ENCODE data around the gene EPS15. TPM values are rescaled to one million over a fixed set of nuclear protein-coding genes. Genes with fewer than 3 reads are reported as not detected.

The EPS15 gene
- total RNA-seq, 1 donor from 2014 or later: 139 TPM

DNA sequence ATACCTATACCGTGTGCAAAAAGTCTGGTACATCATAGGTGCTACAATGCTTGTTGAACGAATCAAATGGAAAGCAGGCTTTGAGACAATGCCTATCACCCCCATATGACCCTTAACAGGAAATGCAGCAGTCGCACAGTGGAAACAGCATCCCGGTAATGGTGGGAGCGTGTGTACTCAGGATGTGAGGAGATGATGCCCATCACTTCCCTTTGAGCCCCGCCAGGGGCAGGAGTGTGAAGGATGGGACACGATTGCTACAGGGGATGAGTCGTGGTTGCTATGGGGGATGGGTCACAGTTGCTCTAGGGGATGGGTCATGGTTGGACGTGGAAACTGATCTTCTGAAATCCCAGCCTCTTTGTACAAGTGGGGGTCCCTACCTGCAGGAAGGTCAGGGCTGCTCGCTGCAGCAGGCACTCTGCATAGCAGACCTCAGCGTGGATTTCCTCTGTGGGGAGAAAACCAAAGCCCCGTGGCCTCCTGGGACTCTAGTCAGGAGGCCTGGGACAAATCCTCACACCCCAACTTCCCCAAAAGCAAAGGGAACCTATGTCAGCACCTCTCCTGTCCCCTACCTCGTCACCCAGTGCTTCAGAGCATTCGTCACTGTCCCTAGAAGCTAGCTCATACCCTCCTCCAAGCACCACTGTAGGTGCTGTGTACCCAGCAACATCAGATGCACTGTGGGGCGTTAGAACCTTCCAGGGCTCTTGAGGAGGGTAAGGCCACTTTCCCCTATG is 208.0 kb downstream of the EPS15 start:
- H3K27ac Mint-ChIP-seq (ENCODE audit: unreplicated experiment): no peak overlapping the region
- no peak for DNase-seq
- no peaks in the 10 kb centered on the region for H3K9me3 Mint-ChIP-seq (ENCODE audit: unreplicated experiment)
- no peak overlapping the region for H3K4me3 Mint-ChIP-seq (ENCODE audit: unreplicated experiment)
- H3K27me3 Mint-ChIP-seq (ENCODE audit: unreplicated experiment): peaks cover 4% of the 10 kb centered on the region
- peaks cover 26% of the 10 kb centered on the region for H3K4me1 Mint-ChIP-seq (ENCODE audit: low read depth, unreplicated experiment)
- H3K36me3 Mint-ChIP-seq (ENCODE audit: unreplicated experiment): no peaks in the 10 kb centered on the region
- TF ChIP-seq, protein P1, sequence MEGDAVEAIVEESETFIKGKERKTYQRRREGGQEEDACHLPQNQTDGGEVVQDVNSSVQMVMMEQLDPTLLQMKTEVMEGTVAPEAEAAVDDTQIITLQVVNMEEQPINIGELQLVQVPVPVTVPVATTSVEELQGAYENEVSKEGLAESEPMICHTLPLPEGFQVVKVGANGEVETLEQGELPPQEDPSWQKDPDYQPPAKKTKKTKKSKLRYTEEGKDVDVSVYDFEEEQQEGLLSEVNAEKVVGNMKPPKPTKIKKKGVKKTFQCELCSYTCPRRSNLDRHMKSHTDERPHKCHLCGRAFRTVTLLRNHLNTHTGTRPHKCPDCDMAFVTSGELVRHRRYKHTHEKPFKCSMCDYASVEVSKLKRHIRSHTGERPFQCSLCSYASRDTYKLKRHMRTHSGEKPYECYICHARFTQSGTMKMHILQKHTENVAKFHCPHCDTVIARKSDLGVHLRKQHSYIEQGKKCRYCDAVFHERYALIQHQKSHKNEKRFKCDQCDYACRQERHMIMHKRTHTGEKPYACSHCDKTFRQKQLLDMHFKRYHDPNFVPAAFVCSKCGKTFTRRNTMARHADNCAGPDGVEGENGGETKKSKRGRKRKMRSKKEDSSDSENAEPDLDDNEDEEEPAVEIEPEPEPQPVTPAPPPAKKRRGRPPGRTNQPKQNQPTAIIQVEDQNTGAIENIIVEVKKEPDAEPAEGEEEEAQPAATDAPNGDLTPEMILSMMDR (IDR thresholded peaks at IDR 0.05; ENCODE audit: partially characterized antibody, unreplicated experiment): no peak

DNA sequence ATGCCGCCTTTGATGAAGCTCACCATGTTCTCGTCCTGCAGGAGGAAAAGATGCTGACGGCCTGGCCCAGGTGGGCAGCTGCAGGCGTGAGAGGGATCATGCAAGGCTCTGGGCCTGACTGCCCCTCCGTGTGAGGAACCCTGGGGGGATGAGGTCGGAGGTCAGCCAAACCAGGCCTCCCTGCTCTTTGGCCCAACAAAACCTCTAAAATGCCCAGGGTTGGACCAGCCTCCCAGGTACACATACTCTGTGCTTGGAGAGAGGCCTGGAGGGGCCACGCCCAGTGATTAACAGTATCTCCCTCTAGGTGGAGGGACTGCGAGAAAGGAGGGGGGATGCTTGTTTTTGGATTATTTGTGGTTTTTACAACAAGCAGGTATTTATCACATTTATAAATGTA is 209.8 kb downstream of the EPS15 start:
- no peak for DNase-seq
- Mint-ChIP-seq H3K27me3 (ENCODE audit: unreplicated experiment) (peaks cover 4% of the 10 kb centered on the region), H3K9me3 (ENCODE audit: unreplicated experiment) (no peaks in the 10 kb centered on the region), H3K4me1 (ENCODE audit: low read depth, unreplicated experiment) (peaks cover 24% of the 10 kb centered on the region), H3K36me3 (ENCODE audit: unreplicated experiment) (no peaks in the 10 kb centered on the region), H3K27ac (ENCODE audit: unreplicated experiment) (no peak overlapping the region), H3K4me3 (ENCODE audit: unreplicated experiment) (no peak overlapping the region)
- TF ChIP-seq, protein P1 (IDR thresholded peaks at IDR 0.05; ENCODE audit: partially characterized antibody, unreplicated experiment): no peak

DNA sequence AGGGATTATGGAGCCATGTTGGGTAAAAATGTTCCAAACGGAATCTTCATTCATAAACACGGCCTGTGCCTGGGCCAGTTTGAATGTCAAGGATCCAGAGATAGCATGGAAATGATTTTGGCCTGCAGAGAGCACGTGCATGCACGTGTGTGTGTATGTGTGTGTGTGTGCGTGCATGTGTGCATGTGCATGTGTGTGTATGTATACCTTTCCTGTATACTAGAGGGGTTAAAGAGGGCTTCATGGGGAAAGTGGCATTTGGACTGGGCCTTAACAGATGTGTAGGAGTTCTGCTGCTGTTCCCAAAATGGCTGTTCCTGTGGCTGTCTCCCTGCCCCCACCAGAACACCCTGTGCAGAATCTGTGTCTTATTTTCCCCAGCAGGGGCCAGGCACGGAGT is 210.4 kb downstream of the EPS15 start:
- H3K9me3 Mint-ChIP-seq (ENCODE audit: unreplicated experiment): no peaks in the 10 kb centered on the region
- peaks cover 22% of the 10 kb centered on the region for H3K4me1 Mint-ChIP-seq (ENCODE audit: low read depth, unreplicated experiment)
- DNase-seq: no peak
- no peak overlapping the region for H3K4me3 Mint-ChIP-seq (ENCODE audit: unreplicated experiment)
- peaks cover 3% of the 10 kb centered on the region for H3K27me3 Mint-ChIP-seq (ENCODE audit: unreplicated experiment)
- TF ChIP-seq, protein P1 (IDR thresholded peaks at IDR 0.05; ENCODE audit: partially characterized antibody, unreplicated experiment): no peak
- no peak overlapping the region for H3K27ac Mint-ChIP-seq (ENCODE audit: unreplicated experiment)
- no peaks in the 10 kb centered on the region for H3K36me3 Mint-ChIP-seq (ENCODE audit: unreplicated experiment)

- DNase-seq: no peak
- Mint-ChIP-seq H3K4me3 (ENCODE audit: unreplicated experiment) (no peak overlapping the region), H3K4me1 (ENCODE audit: low read depth, unreplicated experiment) (peaks cover 12% of the 10 kb centered on the region), H3K36me3 (ENCODE audit: unreplicated experiment) (no peaks in the 10 kb centered on the region), H3K27ac (ENCODE audit: unreplicated experiment) (no peak overlapping the region), H3K9me3 (ENCODE audit: unreplicated experiment) (no peaks in the 10 kb centered on the region), H3K27me3 (ENCODE audit: unreplicated experiment) (peaks cover 2% of the 10 kb centered on the region)
- TF ChIP-seq, protein P1 (IDR thresholded peaks at IDR 0.05; ENCODE audit: partially characterized antibody, unreplicated experiment): no peak
These were observed 212.1 kb downstream of the EPS15 start for GRCh38 chr1:51306950-51307349.

GRCh38 chr1:51305371-51305823 is 213.7 kb downstream of the EPS15 start:
- DNase-seq: no peak
- H3K36me3 Mint-ChIP-seq (ENCODE audit: unreplicated experiment): no peaks in the 10 kb centered on the region
- H3K4me3 Mint-ChIP-seq (ENCODE audit: unreplicated experiment): no peak overlapping the region
- H3K27me3 Mint-ChIP-seq (ENCODE audit: unreplicated experiment): peaks cover 5% of the 10 kb centered on the region
- peaks cover 10% of the 10 kb centered on the region for H3K4me1 Mint-ChIP-seq (ENCODE audit: low read depth, unreplicated experiment)
- H3K9me3 Mint-ChIP-seq (ENCODE audit: unreplicated experiment): no peaks in the 10 kb centered on the region
- TF ChIP-seq, protein P1 (IDR thresholded peaks at IDR 0.05; ENCODE audit: partially characterized antibody, unreplicated experiment): no peak
- H3K27ac Mint-ChIP-seq (ENCODE audit: unreplicated experiment): no peak overlapping the region

All from glutamatergic neuron (in vitro differentiated cells).